NB4 (cell line): Measurements from ENCODE around the gene DCTN3.

ENCODE experiments used
- POLR2A ChIP-seq: IDR thresholded peaks from 2 replicates; pipeline ENCODE4 v1.6.1; 2011; ENCODE audit warnings: mild to moderate bottlenecking; ENCODE audit not compliant: insufficient read length; ENCODE audit errors: extremely low read depth
- TF ChIP-seq, protein P1 (sequence below): IDR thresholded peaks from 2 replicates; pipeline ENCODE4 v1.6.1; 2011; ENCODE audit warnings: low read depth, low read length
- TF ChIP-seq, protein P2 (sequence below): IDR thresholded peaks from one replicate; pipeline ENCODE4 v1.5.1; 2012; ENCODE audit warnings: low read depth, low read length

DNA sequence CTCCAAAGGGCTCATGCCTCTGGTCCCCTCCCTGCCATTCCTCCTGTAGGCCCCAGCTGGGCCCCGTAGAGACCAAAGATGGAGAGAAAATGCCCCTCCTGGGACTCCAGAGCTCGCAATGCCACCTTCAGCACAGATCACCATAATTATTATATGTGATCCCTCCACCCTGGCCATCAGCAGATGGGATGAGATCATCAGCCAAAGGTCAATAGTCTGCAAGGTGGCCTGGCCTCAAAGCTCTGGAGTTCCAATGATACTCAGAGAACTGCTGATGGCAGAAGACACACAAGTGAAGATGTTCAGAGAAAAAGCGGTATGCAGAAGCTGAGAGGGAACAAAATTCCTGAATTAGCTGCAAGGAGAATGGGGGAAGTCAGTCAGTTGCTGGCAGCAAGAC, 13.4 kb downstream of the DCTN3 start:
- TF ChIP-seq, protein P1, sequence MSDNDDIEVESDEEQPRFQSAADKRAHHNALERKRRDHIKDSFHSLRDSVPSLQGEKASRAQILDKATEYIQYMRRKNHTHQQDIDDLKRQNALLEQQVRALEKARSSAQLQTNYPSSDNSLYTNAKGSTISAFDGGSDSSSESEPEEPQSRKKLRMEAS, result no peak
- TF ChIP-seq, protein P2, sequence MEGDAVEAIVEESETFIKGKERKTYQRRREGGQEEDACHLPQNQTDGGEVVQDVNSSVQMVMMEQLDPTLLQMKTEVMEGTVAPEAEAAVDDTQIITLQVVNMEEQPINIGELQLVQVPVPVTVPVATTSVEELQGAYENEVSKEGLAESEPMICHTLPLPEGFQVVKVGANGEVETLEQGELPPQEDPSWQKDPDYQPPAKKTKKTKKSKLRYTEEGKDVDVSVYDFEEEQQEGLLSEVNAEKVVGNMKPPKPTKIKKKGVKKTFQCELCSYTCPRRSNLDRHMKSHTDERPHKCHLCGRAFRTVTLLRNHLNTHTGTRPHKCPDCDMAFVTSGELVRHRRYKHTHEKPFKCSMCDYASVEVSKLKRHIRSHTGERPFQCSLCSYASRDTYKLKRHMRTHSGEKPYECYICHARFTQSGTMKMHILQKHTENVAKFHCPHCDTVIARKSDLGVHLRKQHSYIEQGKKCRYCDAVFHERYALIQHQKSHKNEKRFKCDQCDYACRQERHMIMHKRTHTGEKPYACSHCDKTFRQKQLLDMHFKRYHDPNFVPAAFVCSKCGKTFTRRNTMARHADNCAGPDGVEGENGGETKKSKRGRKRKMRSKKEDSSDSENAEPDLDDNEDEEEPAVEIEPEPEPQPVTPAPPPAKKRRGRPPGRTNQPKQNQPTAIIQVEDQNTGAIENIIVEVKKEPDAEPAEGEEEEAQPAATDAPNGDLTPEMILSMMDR, result no peak
- TF ChIP-seq POLR2A, result no peak
